ENCODE data around the gene ATG2A.

DNA sequence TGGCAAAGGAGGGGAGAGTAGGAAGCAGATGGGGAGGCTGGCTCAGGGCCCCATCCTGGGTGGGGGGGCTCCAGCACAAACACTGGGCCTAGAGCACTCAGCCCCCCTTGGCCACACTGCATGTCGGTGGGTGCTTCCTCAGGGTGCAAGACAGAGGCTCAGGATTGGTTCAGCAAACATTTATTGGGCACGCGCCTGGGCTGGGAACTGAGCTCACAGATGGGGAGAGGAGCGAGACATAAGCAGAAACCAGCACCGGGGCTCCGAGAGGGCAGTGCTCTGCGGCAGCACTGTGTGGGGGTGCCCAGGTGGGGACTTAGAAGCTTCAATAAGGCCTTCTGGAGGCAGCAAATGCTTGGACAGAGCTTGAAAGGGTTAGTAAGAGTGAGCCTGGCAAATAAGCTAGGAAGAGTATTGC, 26.5 kb downstream of the ATG2A start:
- TF ChIP-seq POLR2A (IDR thresholded peaks at IDR 0.05) (no peak), EP300 (IDR thresholded peaks at IDR 0.05) (no peak)
- TF ChIP-seq, protein P1, sequence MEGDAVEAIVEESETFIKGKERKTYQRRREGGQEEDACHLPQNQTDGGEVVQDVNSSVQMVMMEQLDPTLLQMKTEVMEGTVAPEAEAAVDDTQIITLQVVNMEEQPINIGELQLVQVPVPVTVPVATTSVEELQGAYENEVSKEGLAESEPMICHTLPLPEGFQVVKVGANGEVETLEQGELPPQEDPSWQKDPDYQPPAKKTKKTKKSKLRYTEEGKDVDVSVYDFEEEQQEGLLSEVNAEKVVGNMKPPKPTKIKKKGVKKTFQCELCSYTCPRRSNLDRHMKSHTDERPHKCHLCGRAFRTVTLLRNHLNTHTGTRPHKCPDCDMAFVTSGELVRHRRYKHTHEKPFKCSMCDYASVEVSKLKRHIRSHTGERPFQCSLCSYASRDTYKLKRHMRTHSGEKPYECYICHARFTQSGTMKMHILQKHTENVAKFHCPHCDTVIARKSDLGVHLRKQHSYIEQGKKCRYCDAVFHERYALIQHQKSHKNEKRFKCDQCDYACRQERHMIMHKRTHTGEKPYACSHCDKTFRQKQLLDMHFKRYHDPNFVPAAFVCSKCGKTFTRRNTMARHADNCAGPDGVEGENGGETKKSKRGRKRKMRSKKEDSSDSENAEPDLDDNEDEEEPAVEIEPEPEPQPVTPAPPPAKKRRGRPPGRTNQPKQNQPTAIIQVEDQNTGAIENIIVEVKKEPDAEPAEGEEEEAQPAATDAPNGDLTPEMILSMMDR (IDR thresholded peaks at IDR 0.05): no peak
